Measurements from ENCODE around the gene TM9SF1.

Gene TM9SF1

DNA sequence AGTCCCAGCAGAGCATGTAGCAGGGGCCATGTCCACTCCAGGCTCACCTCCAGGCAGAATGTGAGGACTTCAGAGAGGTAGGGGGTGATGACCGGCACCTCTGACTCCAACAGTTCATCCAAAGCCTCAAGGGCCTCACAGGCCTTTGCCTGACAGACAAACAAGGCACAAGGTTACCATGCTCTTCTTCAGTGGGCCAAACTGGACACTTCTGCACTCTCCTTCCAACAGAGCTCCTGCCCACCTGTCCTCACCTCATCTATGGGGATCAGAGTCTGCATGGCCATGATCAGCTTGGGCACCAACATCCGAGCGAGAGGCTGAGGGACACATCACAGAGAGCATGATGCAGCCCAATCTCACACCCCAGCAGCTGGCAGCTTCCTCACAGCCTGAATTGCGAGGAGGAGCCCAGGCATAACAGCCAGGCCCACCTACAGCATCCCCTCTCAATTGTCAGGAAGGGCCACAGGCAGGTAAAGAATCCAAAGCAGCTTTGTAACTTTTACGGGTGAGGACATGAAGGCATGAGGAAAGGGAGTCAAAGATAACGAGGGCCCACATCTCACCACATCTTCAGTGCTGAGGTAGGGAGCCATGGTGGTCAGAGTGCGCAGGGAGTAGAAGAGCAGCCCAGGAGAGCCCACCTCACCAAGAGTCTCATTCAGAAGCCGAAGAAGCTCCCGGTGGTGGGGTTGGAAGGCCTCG is 8.3 kb downstream of the TM9SF1 start:
- peaks cover 27% of the 10 kb centered on the region for H3K36me3 ChIP-seq (ENCODE audit: control insufficient read depth, insufficient read depth, low read length)
- peaks cover 6% of the 10 kb centered on the region for H3K4me1 ChIP-seq (ENCODE audit: control insufficient read depth, insufficient read depth, low read length)
- no peak overlapping the region for H3K27ac ChIP-seq (ENCODE audit: low read depth, low read length)
- H3K4me3 ChIP-seq (ENCODE audit: low read length), result peak overlapping the region; percentile 85
- H3K9ac ChIP-seq (ENCODE audit: low read length), result no peak overlapping the region
- H3K27me3 ChIP-seq (ENCODE audit: control insufficient read depth, insufficient read depth, low read length), result no peaks in the 10 kb centered on the region

GRCh38 chr14:24185741-24186140 is 9.5 kb downstream of the TM9SF1 start:
- Histone ChIP-seq H3K36me3 (ENCODE audit: control insufficient read depth, insufficient read depth, low read length) (peaks cover 30% of the 10 kb centered on the region), H3K4me1 (ENCODE audit: control insufficient read depth, insufficient read depth, low read length) (peaks cover 6% of the 10 kb centered on the region), H3K27me3 (ENCODE audit: control insufficient read depth, insufficient read depth, low read length) (no peaks in the 10 kb centered on the region), H3K4me3 (ENCODE audit: low read length) (no peak overlapping the region), H3K27ac (ENCODE audit: low read depth, low read length) (no peak overlapping the region), H3K9ac (ENCODE audit: low read length) (no peak overlapping the region)

DNA sequence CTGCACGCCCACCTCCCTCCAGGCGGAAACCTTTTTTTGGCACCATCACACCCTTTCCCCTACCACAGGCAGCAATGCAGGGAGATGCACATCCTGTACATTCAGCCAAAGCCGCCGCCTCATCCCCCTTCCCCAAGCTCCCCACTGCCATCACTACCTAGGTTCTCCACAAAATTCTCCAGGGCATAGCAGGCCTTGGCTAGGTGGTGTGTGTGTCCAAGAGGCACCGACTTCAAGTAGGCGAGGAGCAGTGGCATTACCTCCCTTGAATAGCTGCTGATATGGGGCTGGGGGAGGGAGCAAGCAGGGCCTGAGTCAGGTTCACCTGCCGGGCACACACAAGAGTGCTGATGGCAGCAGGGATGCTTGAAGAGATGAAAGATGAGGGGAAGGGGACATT is 10.2 kb downstream of the TM9SF1 start:
- Histone ChIP-seq H3K4me1 (ENCODE audit: control insufficient read depth, insufficient read depth, low read length) (peaks cover 13% of the 10 kb centered on the region), H3K27me3 (ENCODE audit: control insufficient read depth, insufficient read depth, low read length) (no peaks in the 10 kb centered on the region), H3K9ac (ENCODE audit: low read length) (no peak overlapping the region), H3K4me3 (ENCODE audit: low read length) (no peak overlapping the region), H3K36me3 (ENCODE audit: control insufficient read depth, insufficient read depth, low read length) (peaks cover 31% of the 10 kb centered on the region), H3K27ac (ENCODE audit: low read depth, low read length) (no peak overlapping the region)

- Histone ChIP-seq H3K4me3 (ENCODE audit: low read length) (no peak overlapping the region), H3K9ac (ENCODE audit: low read length) (no peak overlapping the region), H3K27me3 (ENCODE audit: control insufficient read depth, insufficient read depth, low read length) (no peaks in the 10 kb centered on the region), H3K36me3 (ENCODE audit: control insufficient read depth, insufficient read depth, low read length) (peaks cover 35% of the 10 kb centered on the region), H3K4me1 (ENCODE audit: control insufficient read depth, insufficient read depth, low read length) (peaks cover 20% of the 10 kb centered on the region), H3K27ac (ENCODE audit: low read depth, low read length) (no peak overlapping the region)
Measured at GRCh38 chr14:24184104-24184970, 10.9 kb downstream of the TM9SF1 start.

DNA sequence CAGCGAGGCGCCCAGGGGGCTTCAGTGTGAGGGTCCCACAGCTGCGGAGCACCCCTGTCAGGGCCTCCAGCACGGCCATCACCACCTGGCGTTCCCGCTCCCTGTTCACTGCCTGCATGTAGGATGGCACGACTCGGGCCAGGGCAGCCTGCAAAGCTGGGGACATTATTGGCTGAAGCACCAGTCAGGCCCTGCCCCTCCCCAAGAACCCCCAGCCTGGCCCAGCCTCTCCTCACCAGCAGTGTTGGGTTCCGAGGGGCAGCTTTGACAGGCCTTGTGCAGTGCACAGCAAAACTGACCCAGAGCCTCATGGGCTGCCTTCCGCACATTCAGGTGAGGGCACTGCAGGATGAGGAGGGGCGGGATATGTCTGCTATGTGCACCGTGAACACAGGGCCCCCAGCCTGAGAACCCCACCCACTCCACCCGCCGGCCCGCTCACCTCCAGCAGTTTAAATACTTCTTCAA is 12.2 kb downstream of the TM9SF1 start:
- Histone ChIP-seq H3K27ac (ENCODE audit: low read depth, low read length) (no peak overlapping the region), H3K36me3 (ENCODE audit: control insufficient read depth, insufficient read depth, low read length) (peaks cover 38% of the 10 kb centered on the region), H3K9ac (ENCODE audit: low read length) (no peak overlapping the region), H3K27me3 (ENCODE audit: control insufficient read depth, insufficient read depth, low read length) (no peaks in the 10 kb centered on the region), H3K4me3 (ENCODE audit: low read length) (no peak overlapping the region), H3K4me1 (ENCODE audit: control insufficient read depth, insufficient read depth, low read length) (peaks cover 22% of the 10 kb centered on the region)

DNA sequence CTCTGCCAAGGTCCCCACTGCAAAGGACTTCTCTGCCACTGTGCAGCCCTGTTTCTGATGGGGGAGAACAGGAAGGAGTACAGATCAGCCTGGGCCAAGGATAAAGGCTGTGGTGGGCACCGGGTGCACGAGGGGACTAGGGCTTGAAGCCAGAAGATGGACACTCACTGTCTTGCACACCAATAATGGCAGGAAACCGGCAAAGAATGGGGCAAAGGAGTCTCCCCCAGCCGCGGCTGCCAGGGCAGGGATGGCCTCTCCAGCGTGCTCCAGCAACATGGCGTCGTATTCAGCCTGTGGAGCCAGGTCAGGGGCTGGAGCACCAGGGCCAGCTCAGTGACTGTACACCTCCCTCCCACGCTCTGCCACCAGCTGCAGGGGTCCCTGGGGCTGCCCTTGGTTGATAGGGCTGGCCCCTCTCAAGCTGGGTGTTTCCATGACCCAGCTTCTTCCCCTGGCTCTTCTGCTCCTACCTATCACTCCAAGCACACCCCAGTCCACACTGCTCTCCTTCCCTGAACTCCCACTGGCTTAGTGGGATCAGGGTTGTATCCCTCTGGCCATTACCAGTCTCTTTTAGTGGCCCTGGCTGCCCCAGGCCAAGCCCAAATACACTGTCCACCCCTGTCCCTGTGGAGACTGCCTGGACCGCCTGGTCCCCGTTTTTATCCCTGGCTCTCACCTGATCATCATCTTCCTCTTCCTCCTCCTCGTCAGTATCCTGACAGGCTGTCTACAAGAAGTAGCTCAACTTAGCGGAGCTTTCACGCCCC is 12.9 kb downstream of the TM9SF1 start:
- no peak overlapping the region for H3K27ac ChIP-seq (ENCODE audit: low read depth, low read length)
- no peak overlapping the region for H3K9ac ChIP-seq (ENCODE audit: low read length)
- H3K4me3 ChIP-seq (ENCODE audit: low read length), result no peak overlapping the region
- H3K27me3 ChIP-seq (ENCODE audit: control insufficient read depth, insufficient read depth, low read length), result no peaks in the 10 kb centered on the region
- peaks cover 16% of the 10 kb centered on the region for H3K4me1 ChIP-seq (ENCODE audit: control insufficient read depth, insufficient read depth, low read length)
- peaks cover 38% of the 10 kb centered on the region for H3K36me3 ChIP-seq (ENCODE audit: control insufficient read depth, insufficient read depth, low read length)

DNA sequence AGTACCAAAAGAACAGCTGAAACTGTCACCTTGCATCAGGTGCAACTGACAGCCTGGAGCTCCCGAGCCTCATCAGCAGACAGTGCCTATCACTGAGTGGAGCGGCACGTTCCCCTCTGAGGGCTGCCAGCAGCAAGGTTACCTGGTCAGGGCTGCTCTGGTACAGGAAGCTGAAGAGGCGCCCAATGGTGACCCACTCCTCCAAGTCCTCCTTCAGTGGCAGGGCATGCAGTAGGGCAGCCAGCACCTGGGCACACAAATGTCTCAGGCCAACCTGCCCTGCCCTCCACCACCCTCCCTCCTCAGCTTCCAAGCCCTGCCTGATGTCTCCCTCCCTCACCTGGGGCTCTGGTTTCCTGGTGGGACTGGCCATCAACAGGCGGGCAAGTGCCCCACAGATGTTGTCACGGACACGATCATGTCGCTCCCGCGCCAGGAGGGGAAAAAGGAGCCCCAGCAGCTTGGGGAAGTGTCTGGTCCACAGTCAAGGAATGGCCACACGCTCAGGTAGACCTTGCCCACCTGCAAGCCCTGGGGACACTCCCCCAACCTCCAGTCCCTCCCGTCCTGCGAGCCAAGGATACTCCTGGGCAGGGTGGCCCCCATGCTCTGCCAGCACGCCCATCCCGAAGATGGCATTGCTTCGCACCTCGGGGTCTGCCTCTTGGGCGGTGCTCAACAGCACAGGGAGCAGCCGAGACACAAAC is 13.7 kb downstream of the TM9SF1 start:
- Histone ChIP-seq H3K9ac (ENCODE audit: low read length) (no peak overlapping the region), H3K36me3 (ENCODE audit: control insufficient read depth, insufficient read depth, low read length) (peaks cover 38% of the 10 kb centered on the region), H3K27ac (ENCODE audit: low read depth, low read length) (no peak overlapping the region), H3K27me3 (ENCODE audit: control insufficient read depth, insufficient read depth, low read length) (no peaks in the 10 kb centered on the region), H3K4me1 (ENCODE audit: control insufficient read depth, insufficient read depth, low read length) (peaks cover 16% of the 10 kb centered on the region), H3K4me3 (ENCODE audit: low read length) (no peak overlapping the region)

GRCh38 chr14:24179961-24180796 is 15.1 kb downstream of the TM9SF1 start:
- H3K27ac ChIP-seq (ENCODE audit: low read depth, low read length), result peak overlapping the region; percentile 95
- H3K4me3 ChIP-seq (ENCODE audit: low read length), result no peak overlapping the region
- no peak overlapping the region for H3K9ac ChIP-seq (ENCODE audit: low read length)
- peaks cover 25% of the 10 kb centered on the region for H3K36me3 ChIP-seq (ENCODE audit: control insufficient read depth, insufficient read depth, low read length)
- H3K27me3 ChIP-seq (ENCODE audit: control insufficient read depth, insufficient read depth, low read length), result no peaks in the 10 kb centered on the region
- H3K4me1 ChIP-seq (ENCODE audit: control insufficient read depth, insufficient read depth, low read length), result peaks cover 16% of the 10 kb centered on the region

- no peak overlapping the region for H3K9ac ChIP-seq (ENCODE audit: low read length)
- peaks cover 22% of the 10 kb centered on the region for H3K36me3 ChIP-seq (ENCODE audit: control insufficient read depth, insufficient read depth, low read length)
- H3K4me3 ChIP-seq (ENCODE audit: low read length), result no peak overlapping the region
- peak overlapping the region; percentile 95 for H3K27ac ChIP-seq (ENCODE audit: low read depth, low read length)
- peaks cover 16% of the 10 kb centered on the region for H3K4me1 ChIP-seq (ENCODE audit: control insufficient read depth, insufficient read depth, low read length)
- no peaks in the 10 kb centered on the region for H3K27me3 ChIP-seq (ENCODE audit: control insufficient read depth, insufficient read depth, low read length)
Measured at GRCh38 chr14:24179294-24179960, 15.8 kb downstream of the TM9SF1 start.

DNA sequence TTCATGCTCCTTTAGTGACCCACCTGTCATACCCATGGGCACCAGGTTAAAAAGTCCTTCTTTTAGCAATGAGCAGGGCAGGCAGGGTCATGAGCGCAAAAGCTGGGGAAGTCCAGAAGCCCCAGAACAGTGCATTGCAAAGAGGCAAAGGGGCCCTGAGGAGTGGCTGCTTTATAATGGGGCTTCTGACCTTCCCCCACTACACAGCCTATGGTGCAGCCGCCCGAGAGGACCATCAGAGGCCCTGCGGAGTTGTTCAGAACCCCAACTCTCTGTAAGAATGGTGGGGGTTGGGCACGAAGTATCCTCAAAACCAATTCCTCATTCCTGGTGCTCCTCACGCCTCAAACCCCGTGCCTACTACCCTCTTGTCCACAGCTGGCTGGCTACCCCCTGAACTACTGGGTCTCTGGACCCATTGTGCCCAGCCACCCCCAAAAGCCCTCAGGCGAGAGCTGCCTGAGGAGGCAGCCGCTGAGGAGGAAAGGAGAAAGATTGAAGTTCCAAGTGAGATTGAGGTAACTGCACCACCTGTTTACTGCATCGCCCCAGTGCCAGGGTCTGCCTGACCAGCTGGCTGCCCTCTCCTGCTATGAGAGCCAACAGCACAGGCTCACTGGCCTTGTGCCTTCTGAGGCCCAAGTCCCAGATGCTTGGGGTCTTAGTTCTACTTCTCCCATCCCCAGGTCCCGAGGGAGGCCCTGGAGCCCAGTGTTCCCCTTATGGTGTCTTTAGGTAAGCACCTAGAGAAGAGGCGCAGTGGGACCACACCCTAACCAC is 16.7 kb downstream of the TM9SF1 start:
- no peaks in the 10 kb centered on the region for H3K27me3 ChIP-seq (ENCODE audit: control insufficient read depth, insufficient read depth, low read length)
- no peak overlapping the region for H3K4me3 ChIP-seq (ENCODE audit: low read length)
- H3K27ac ChIP-seq (ENCODE audit: low read depth, low read length), result peak overlapping the region; percentile 95
- peaks cover 16% of the 10 kb centered on the region for H3K4me1 ChIP-seq (ENCODE audit: control insufficient read depth, insufficient read depth, low read length)
- no peak overlapping the region for H3K9ac ChIP-seq (ENCODE audit: low read length)
- peaks cover 17% of the 10 kb centered on the region for H3K36me3 ChIP-seq (ENCODE audit: control insufficient read depth, insufficient read depth, low read length)

Data from rectal smooth muscle tissue (tissue), 1 donor.